ENCODE results near the gene SESN1.

- TF ChIP-seq PHF8 (IDR thresholded peaks at IDR 0.05; ENCODE audit: borderline replicate concordance, low read depth) (no peak), REST (IDR thresholded peaks at IDR 0.05) (no peak)
- TF ChIP-seq, protein P1, sequence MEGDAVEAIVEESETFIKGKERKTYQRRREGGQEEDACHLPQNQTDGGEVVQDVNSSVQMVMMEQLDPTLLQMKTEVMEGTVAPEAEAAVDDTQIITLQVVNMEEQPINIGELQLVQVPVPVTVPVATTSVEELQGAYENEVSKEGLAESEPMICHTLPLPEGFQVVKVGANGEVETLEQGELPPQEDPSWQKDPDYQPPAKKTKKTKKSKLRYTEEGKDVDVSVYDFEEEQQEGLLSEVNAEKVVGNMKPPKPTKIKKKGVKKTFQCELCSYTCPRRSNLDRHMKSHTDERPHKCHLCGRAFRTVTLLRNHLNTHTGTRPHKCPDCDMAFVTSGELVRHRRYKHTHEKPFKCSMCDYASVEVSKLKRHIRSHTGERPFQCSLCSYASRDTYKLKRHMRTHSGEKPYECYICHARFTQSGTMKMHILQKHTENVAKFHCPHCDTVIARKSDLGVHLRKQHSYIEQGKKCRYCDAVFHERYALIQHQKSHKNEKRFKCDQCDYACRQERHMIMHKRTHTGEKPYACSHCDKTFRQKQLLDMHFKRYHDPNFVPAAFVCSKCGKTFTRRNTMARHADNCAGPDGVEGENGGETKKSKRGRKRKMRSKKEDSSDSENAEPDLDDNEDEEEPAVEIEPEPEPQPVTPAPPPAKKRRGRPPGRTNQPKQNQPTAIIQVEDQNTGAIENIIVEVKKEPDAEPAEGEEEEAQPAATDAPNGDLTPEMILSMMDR (IDR thresholded peaks at IDR 0.05) = no peak
Observed at GRCh38 chr6:108993876-108994275, 100.8 kb downstream of the SESN1 start.
